Stimulated activated CD8-positive, alpha-beta memory T cell treated with anti-CD3 and anti-CD28 coated beads, Interleukin-15, amount 100 ng/mL, for 48 hours (primary cell): ENCODE data around the gene TRPC4AP.

ENCODE experiments used
- DNase-seq, 2 donors: peaks; one replicate each; pipeline ENCODE4 v3.0.0-alpha.2; 2020; ENCODE audit warnings: low read depth in 2 of 2

TRPC4AP gene

GRCh38 chr20:35013421-35014411 is 78.9 kb downstream of the TRPC4AP start:
- DNase-seq: no peak

GRCh38 chr20:35012227-35013069 is 80.2 kb downstream of the TRPC4AP start:
- DNase-seq: no peak

- no peak for DNase-seq
Measured at GRCh38 chr20:35011589-35012226, 80.9 kb downstream of the TRPC4AP start.

GRCh38 chr20:35010405-35011192 is 82.0 kb downstream of the TRPC4AP start:
- no peak for DNase-seq

GRCh38 chr20:35009665-35010328 is 82.8 kb downstream of the TRPC4AP start:
- DNase-seq: no peak

- no peak for DNase-seq
Measured at GRCh38 chr20:35008411-35009342, 83.9 kb downstream of the TRPC4AP start.

GRCh38 chr20:35007891-35008290 is 84.7 kb downstream of the TRPC4AP start:
- DNase-seq: no peak

GRCh38 chr20:35007413-35007812 is 85.2 kb downstream of the TRPC4AP start:
- no peak for DNase-seq

GRCh38 chr20:35006531-35006971 is 86.1 kb downstream of the TRPC4AP start:
- no peak for DNase-seq

GRCh38 chr20:35006009-35006408 is 86.6 kb downstream of the TRPC4AP start:
- DNase-seq: no peak

GRCh38 chr20:35005463-35005961 is 87.1 kb downstream of the TRPC4AP start:
- no peak for DNase-seq

- no peak for DNase-seq
Measured at GRCh38 chr20:35004749-35005462, 87.7 kb downstream of the TRPC4AP start.

GRCh38 chr20:35004051-35004725 is 88.4 kb downstream of the TRPC4AP start:
- DNase-seq: no peak

- DNase-seq: no peak
Measured at GRCh38 chr20:35003211-35004031, 89.2 kb downstream of the TRPC4AP start.

- no peak for DNase-seq
Measured at GRCh38 chr20:35002426-35003210, 90.0 kb downstream of the TRPC4AP start.
